ENCODE measurements around the gene PSMB10.
"Not testable (repeated sequence)": the region's sequence is repeated elsewhere in the genome, so short reads cannot be mapped to it uniquely, and the experiment has no call there.

The PSMB10 gene

GRCh38 chr16:67924140-67924906 is 12.3 kb downstream of the PSMB10 start:
- no peak for DNase-seq

GRCh38 chr16:67923414-67924116 is 13.1 kb downstream of the PSMB10 start:
- DNase-seq = peak; percentile 82

GRCh38 chr16:67922740-67923139 is 13.9 kb downstream of the PSMB10 start:
- peak; percentile 89 for DNase-seq

GRCh38 chr16:67922221-67922620 is 14.4 kb downstream of the PSMB10 start:
- DNase-seq = no peak

- peak; percentile 44 for DNase-seq
Observed at GRCh38 chr16:67919622-67920221, 16.9 kb downstream of the PSMB10 start.

- DNase-seq = peak; percentile 17
Observed at GRCh38 chr16:67917852-67918236, 18.8 kb downstream of the PSMB10 start.

- DNase-seq = no peak
Observed at GRCh38 chr16:67917140-67917851, 19.4 kb downstream of the PSMB10 start.

GRCh38 chr16:67915831-67916723 is 20.6 kb downstream of the PSMB10 start:
- DNase-seq = no peak

GRCh38 chr16:67915496-67915769 is 21.2 kb downstream of the PSMB10 start:
- DNase-seq = not testable (repeated sequence)

- DNase-seq = no peak
Observed at GRCh38 chr16:67914758-67915495, 21.7 kb downstream of the PSMB10 start.

GRCh38 chr16:67910158-67910557 is 26.5 kb downstream of the PSMB10 start:
- peak; percentile 50 for DNase-seq

GRCh38 chr16:67909056-67909742 is 27.5 kb downstream of the PSMB10 start:
- no peak for DNase-seq

GRCh38 chr16:67907397-67908180 is 29.1 kb downstream of the PSMB10 start:
- DNase-seq = no peak

- no peak for DNase-seq
Observed at GRCh38 chr16:67902831-67903230, 33.8 kb downstream of the PSMB10 start.

- DNase-seq = no peak
Observed at GRCh38 chr16:67901734-67902133, 34.9 kb downstream of the PSMB10 start.

- no peak for DNase-seq
Observed at GRCh38 chr16:67897231-67897630, 39.4 kb downstream of the PSMB10 start.

GRCh38 chr16:67893743-67894399 is 42.8 kb downstream of the PSMB10 start:
- no peak for DNase-seq

GRCh38 chr16:67892899-67893742 is 43.5 kb downstream of the PSMB10 start, which contains the start of gene PSKH1:
PSKH1 (plus strand) TSS chr16:67893254; CDS start chr16:67908750, 15,496 bp downstream.
- DNase-seq = peak; percentile 93

GRCh38 chr16:67892375-67892774 is 44.3 kb downstream of the PSMB10 start:
- DNase-seq = no peak
